ENCODE measurements around the gene TCIRG1.

The TCIRG1 gene

DNA sequence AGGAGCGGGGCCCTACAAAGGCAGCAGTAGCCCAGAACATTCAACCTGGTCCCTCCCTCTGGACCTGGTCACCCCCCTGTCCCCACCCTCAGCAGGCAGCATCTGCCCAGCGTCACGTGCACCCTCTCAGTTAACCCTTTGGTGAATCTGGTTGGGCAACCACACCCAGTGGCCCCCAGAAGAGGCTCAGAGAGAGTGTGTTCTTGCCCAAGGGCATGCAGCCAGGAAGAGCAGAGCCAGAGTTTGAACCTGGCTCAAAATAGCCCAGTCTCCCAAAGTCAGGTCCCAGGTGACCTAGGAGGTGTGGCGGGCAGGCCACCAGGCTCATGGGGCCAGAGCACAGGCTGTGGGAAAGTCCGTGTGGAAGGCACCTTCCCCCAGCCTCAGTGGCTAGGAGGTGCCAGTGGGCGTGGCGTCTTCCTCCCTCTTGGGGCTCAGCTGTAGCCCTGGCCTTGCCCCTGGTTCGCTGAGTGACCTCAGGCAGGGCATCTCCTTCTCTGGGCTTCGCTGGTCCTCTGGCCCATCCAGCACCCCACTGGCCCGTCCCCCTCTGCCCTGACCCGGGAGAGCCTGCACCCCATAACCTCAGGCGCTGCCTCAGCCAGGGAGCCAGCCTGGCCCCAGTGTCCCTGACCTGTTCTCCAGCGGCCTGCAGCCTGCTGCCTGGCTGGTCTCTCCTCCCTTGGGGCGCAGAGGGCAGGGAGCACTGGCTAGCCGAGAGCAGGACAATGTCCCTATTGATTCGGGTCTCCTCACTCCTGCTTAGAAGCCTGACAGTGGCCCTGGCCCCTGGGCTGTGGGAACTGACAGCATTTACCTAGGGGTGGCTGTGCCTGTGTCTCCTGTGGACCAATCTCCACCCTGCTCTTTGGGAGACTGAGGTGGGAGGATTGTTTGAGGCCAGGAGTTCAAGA, 21.7 kb upstream of the TCIRG1 start:
- peak; percentile 64 for DNase-seq (ENCODE audit: low spot score)

DNA sequence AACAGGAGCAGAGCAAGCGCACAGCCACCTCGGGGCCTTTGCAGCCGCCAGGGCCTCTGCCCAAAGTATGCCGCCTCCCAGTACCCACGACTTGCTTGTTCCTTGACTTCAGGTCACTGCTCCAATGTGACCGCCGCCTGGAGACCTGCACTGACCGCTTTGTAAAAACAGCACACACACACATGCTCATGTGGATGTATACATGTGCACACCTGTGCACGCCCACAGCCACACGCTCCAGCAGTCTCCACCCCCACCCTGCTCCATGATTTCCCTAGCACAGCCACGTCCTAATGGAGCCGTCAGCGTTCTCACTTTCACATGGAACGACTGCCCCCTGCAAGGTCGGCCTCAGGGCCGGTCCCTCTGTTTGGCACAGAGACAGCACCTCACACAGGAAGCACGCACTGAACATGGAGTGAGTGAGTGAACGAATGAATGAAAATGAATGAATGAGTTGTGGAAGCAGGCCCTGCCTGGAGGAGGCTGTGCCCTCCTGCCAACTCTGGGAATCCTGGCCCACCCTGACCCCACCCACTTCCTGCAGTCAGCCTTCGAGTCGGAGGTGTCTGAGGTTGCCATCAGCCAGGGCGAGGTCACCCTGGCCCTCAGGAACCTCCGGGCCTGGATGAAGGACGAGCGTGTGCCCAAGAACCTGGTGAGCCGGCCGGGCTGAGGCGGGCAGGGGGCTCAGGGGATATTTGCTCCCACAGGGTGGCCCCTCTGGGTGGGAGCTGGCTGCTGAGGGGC, 20.7 kb upstream of the TCIRG1 start:
- no peak for DNase-seq (ENCODE audit: low spot score)

DNA sequence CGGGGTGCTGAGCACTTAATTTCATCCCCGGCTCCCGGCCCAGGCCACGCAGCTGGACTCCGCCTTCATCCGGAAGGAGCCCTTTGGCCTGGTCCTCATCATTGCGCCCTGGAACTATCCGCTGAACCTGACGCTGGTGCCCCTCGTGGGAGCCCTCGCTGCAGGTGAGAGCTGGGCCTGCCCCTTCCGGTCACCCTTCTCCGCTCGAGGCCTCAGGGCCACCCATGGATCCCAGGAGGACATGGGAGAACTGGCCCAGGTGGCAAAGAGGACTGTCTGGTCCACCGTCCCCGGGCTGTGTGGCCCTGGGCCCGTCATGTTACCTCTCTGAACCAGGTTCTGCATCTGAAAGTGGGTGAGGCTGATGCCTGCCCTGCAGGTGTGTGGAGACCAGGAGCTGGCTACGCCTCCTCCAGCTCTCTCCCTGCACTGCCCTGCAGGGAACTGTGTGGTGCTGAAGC, 20.1 kb upstream of the TCIRG1 start:
- DNase-seq (ENCODE audit: low spot score): no peak

DNA sequence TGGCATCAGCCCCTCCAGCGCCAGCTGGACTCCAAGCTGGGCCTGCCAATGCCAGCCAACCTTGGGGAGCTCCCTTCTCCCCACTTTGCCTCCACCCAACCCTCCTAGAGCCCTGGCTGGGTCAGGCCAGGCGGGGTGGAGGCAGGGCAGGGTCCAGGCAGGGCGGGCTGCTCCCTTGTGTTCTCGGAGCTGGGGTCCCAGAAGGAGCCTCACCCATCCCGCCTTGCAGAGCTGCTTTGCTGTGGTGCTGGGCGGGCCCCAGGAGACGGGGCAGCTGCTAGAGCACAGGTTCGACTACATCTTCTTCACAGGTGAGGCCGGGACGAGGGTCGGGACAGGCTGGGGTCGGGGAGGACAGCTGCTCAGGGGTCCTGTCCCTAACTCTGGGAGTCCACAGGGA, 19.3 kb upstream of the TCIRG1 start:
- DNase-seq (ENCODE audit: low spot score): no peak

DNA sequence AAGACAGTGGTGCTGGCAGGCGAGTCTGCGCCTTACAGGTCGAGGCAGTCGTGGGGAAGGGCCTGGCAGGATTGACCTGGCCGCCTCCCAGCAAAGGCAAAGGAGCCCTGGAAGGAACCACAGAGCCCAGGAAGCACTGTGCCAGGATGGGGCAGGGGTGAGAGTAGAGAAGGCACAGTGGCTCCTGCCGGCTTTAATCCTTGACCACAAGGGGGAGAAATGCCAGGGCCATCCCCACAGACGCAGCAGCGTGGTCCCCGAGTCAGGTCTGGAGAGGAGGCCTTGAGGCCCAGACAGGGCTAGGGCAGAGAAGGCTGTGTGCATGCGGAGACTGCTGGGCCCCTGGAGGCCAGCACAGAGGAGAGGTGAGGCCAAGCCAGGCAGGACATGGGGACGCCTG, 18.2 kb upstream of the TCIRG1 start:
- DNase-seq (ENCODE audit: low spot score): no peak

DNA sequence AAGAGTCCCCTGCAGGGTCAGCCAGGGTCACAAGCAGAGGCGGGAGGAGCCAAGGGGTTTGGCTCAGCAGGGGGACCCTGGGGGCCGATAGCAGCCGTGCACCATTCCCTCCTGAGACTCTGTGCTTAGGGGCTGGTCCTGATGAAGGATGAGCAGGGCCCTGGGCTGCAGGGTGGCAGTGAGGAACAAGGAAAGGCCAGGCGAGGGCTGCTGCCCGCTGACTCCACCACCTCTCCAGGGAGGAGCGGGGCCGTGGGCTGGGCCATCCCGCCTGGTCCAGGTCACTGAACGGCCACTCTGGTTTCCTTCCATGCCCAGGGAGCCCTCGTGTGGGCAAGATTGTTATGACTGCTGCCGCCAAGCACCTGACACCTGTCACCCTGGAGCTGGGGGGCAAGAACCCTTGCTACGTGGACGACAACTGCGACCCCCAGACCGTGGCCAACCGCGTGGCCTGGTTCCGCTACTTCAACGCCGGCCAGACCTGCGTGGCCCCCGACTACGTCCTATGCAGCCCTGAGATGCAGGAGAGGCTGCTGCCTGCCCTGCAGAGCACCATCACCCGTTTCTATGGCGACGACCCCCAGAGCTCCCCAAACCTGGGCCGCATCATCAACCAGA, 17.5 kb upstream of the TCIRG1 start:
- no peak for DNase-seq (ENCODE audit: low spot score)

DNA sequence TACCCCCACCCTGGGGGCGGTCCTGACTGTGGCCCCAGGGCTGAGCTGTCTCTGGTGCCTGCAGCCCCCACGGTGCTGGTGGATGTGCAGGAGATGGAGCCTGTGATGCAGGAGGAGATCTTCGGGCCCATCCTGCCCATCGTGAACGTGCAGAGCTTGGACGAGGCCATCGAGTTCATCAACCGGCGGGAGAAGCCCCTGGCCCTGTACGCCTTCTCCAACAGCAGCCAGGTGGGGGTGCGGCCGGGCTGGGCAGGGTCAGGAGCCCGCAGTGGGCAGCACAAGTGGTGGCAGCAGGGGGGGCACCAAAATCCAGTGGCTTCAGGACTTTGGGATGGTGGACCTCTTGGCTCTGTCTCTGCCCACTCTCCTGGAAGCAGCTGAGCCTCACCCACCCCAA, 16.3 kb upstream of the TCIRG1 start:
- DNase-seq (ENCODE audit: low spot score): no peak

DNA sequence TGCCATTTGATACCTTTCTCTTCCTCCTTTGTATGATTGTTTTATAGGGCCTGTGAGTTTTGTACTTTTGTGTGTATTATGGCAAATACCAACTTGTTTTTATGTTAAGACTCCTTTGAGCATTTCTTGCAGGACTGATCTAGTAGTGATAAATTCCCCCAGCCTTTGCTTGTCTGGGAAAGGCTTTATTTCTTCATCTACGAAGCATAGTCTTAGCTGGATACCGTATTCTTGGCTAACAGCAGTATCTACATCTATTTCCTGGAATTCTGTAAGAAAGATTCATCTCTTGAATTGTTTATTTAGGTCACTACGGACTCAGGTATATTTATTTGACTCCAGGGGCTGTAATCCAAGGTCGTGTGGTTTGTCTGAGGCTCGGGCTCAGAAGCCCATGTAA, 14.3 kb upstream of the TCIRG1 start:
- DNase-seq (ENCODE audit: low spot score): no peak

DNA sequence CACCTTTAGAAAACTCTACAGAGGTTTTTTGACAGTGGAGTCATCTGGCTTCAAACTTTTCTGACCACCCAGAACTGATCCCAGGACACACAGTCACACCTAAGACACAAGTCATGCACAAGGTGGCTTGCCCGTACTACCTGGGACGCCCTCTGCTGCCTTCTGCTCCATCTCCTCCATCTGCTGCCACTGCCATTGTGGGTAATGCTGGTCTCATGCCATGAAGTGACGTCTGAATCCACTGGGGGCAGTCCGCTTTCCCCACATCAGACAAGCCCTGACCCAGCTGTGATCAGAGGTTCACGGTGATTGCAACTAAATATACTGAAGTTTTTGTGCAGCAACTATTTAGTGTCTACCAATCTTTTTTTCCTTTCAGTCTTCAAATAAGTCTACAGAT, 13.8 kb upstream of the TCIRG1 start:
- no peak for DNase-seq (ENCODE audit: low spot score)

DNA sequence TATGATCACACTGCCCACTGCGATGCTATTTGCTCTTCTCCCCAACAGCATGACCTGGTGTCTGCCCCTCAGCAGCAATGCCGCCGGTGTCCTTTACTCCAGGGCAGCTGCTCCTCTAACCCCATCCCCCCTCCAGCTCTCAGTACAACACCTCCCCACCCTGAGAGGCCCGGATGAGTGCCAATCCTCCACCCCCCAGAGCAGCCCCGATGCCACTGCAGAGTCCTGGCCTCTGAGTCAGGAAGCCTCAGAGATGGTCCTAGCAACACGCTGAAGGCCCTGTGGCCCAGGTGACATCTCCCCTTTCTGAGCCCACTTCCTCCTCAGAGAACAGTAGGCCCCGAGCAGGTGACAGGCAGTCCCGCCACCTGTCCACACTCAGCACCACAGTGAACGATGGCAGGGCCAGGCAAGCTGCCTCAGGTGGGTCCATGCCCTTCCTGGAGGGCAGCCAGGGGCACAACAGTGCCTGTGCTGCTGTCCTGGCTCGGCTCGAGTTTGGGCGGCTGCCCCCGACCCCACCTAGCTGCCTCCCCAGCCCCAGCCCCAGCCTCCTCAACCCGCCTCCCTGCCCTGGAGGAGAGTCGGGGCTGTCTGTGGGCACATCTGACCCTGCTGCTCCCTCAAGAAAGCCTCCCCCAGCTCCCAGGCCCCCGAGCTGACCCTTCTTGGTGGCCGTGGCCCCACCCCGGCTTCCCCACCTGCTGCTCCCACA, 12.3 kb upstream of the TCIRG1 start:
- DNase-seq (ENCODE audit: low spot score): no peak

DNA sequence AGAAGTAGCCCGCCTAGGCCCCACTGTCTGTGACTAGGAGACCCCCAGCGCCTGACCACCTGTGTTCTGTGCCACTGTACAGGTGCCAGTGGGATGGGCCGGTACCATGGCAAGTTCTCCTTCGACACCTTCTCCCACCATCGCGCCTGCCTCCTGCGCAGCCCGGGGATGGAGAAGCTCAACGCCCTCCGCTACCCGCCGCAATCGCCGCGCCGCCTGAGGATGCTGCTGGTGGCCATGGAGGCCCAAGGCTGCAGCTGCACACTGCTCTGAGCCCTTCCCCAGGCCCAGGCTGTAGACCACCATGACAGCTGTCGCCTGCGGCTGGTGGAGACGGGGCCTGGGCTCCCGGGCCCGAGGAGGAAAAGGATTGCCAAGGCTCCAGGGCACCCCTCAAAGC, 11.2 kb upstream of the TCIRG1 start:
- no peak for DNase-seq (ENCODE audit: low spot score)

DNA sequence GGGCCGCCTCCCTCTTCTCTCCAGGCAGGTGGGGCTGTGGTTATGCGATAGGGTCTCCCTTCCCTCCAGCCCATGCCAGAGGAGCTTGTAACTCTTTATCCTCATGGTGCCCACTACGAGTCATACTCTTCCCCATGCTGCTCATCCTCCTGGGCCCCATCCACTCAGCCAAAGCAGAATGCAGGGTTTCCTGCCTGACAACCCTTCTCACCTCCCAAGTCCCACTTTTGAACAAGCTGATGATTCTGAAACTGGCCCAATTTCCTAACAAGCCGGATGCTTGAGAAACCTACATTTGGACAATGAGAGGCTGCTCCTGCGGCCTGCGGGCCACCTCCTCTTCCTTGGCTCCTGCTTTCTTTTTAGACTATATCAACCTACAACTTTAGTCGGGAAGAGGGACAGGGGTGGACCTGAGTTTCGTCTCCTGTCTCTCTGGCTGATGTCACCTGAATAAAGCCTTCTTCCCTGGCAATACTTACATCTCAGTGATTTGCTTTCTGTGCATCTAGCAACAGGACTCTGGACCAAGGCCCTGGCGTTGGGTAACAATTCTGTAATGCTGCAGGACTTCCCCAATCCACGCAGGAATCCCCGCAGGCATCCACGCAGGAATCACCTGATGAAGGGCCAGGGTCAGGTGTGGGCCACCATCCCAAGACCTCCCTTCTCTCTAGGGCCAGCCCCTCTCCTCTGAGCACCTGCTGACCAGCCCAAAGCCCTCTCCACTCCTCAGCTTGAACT, 9.9 kb upstream of the TCIRG1 start:
- no peak for DNase-seq (ENCODE audit: low spot score)

DNA sequence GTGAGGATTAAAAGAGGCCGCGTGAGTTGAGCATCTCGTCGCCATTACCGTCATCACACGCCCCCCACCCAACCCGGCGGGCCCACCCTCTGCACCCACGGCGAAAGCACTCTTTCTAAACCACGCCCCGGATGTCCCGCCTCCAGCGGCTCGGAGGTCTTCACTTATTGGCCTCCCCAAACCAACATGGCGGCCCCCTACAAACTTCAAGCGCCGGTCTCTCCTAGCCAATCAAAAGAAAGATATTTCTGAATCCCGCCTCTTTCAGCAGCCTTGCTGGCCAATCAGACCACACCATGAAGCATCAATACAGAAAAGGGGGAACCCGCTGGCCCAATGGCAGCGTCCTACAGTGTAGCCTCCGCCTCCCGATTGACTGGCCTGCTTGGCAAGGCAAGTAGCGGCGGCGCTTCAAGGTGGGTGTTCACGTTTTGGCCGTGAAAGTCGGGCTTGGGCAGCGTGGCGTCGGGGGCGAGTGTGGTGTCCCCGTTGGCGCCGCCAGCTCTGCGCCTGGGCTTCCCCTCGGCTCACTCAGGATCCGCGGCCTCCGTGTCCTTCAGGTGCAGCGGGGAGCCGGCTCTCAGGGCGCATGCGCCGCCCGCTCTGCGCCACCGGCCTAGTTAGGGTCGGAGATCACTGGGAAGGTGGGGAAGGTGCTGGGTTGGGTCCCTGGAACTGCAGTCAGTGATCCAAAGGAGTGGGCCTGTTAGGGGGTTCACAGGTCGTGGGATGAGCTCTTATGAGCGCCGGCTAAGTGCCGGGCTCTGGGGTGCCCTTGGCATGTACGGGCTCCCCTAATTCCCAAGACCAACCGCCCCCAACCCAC, 8.3 kb upstream of the TCIRG1 start, which contains the start of gene NDUFS8:
TSS of gene NDUFS8 (plus strand) at position 364 of the 826 bp plus-strand sequence. CDS start 1,471 bp downstream, outside the sequence.
- peak; percentile 100 for DNase-seq (ENCODE audit: low spot score)

DNA sequence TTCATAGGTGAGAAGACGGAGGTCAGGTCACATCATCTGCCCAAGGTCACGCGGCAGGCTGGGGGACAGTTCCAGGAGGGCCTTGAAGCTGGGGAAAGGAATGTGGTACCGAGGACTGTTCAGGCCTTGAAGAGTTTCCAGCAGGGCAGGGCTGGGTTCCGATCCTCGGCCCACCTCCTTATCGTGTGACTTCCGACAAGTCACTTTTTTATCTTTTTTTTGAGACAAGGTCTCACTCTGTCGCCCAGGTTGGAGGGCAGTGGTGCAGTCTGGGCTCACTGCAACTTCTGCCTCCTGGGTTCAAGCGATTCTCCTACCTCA, 7.7 kb upstream of the TCIRG1 start:
- DNase-seq (ENCODE audit: low spot score): no peak

DNA sequence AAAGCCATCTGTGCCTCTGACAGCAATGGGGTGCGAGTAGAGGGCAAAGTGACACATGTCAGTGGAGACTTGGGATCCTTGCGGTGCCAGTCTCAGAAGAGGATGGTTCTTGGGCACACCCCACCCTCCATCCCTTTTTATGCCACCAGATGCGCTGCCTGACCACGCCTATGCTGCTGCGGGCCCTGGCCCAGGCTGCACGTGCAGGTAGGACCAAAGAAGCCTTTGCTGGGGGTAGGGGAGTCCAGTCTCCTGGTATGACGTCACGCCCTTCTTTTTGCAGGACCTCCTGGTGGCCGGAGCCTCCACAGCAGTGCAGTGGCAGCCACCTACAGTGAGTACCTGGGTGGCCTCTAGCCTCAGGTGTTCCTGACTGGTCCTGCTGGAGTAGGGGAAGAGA, 6.8 kb upstream of the TCIRG1 start:
- no peak for DNase-seq (ENCODE audit: low spot score)

DNA sequence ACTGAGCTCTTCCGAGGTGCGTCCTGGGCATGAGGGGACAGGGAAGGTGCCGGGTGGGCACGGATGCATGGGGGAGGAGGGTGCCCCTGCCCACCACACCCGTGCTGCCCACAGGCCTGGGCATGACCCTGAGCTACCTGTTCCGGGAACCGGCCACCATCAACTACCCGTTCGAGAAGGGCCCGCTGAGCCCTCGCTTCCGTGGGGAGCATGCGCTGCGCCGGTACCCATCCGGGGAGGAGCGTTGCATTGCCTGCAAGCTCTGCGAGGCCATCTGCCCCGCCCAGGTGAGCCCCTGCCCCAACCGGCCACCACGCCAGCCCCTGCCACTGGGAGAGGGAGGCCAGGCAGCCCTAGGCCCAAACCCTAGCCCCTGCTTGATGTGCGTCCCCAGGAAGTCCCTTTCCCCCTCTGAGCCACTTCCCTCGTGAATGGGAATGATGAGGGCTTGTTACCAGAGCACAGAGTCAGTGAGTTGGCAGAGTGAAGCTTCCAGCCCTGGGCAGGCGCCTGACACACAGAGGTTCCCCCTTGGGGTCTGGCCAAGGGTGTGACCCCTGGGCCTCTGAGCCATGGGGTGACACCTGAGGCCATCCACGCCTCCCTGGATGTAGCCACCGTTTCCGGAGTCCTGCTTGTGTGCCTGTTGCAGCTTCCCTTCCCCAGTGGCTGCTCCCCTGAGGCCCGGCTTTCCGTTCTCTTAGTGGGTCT, 5.7 kb upstream of the TCIRG1 start:
- DNase-seq (ENCODE audit: low spot score): no peak

DNA sequence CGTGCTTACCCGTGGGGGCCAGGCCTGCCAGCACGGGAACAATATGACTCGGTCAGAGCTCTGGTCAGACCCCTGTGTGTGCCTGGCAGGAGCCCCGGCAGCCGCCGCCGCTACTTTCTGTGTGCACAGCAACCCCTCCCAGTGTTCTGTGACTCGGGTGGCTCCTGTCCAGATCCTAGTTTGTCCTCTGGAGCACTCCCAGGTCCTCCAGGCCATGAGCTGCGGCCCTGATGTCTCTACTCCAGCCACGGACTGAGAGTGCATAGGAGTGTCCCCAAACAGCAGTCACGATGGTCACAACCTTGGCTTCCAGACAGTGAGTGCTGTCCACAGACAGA, 5.1 kb upstream of the TCIRG1 start:
- no peak for DNase-seq (ENCODE audit: low spot score)

DNA sequence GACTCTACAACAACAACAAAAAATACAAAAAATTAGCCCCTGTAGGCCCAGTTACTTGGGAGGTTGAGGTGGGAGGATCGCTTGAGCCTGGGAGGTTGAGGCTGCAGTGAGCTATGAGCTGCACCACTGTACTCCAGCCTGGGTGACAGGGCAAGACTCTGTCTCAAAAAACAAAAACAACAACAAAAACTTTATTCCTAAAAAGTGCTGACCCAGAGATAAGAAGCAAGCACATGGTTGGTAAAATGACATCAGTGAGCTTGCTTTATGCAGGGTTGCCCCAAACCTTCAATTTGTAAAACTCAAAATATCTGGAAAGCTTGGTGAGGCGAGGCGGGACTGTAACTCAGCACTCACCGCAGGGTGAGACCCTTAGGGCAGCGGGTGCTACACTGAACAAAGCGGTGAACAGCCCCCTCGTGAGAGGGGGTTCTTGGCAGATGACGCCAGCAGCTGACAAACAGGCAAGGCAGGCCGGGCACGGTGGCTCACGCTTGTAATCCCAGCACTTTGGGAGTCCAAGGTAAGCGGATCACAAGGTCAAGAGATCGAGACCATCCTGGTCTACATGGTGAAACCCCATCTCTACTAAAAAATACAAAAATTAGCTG, 3.5 kb upstream of the TCIRG1 start:
- no peak for DNase-seq (ENCODE audit: low spot score)

DNA sequence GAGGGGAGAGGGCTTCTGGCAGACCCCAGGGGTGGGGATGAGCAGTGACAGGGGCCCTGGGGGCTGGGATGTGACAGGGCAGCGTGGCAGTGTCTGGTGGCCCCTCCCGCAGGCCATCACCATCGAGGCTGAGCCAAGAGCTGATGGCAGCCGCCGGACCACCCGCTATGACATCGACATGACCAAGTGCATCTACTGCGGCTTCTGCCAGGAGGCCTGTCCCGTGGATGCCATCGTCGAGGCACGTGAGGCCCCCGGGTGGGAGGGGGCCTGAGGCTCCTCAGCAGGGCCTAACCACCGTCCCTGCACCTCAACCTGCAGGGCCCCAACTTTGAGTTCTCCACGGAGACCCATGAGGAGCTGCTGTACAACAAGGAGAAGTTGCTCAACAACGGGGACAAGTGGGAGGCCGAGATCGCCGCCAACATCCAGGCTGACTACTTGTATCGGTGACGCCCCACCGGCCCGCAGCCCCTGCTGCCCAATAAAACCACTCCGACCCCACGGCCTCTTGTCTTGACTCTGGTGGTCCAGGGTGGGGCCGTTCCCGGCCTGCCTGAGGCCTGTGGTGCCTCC, 2.6 kb upstream of the TCIRG1 start:
- DNase-seq (ENCODE audit: low spot score): no peak
